Tibial artery (tissue), 4 donors: Measurements from ENCODE around the gene DCST1.

Source experiments
- DNase-seq, 2 donors: peaks; one replicate each; pipeline ENCODE4 v3.0.0-alpha.2; 2019
- H3K27ac ChIP-seq, 2 donors: fragments of 200-600 bp; sonication (generic) in 1 of 2; 1 replicate in 1 of 2; 2 replicates in 1 of 2; pipeline ENCODE4 v1.5.1; 2018 to 2019; ENCODE audit warnings: mild to moderate bottlenecking in 1 of 2
- H3K27me3 ChIP-seq, 2 donors: fragments of 200-600 bp; sonication (generic) in 1 of 2; one replicate each; pipeline versions ENCODE4 v1.5.1 to v1.6.0; 2016 to 2019
- H3K36me3 ChIP-seq, 3 donors: fragments of 200-600 bp; sonication (generic) in 2 of 3; one replicate each; pipeline ENCODE4 v1.5.1; 2016 to 2019; ENCODE audit warnings: mild to moderate bottlenecking in 2 of 3
- H3K4me1 ChIP-seq, 4 donors: fragments of 200-600 bp; sonication (generic) in 2 of 4; 1 replicate in 3 of 4; 2 replicates in 1 of 4; pipeline ENCODE4 v1.5.1; 2016 to 2019
- H3K4me3 ChIP-seq, 2 donors: fragments of 200-600 bp; sonication (generic) in 1 of 2; 1 replicate in 1 of 2; 2 replicates in 1 of 2; pipeline ENCODE4 v1.5.1; 2018 to 2019; ENCODE audit warnings: mild to moderate bottlenecking in 2 of 2
- H3K9me3 ChIP-seq, 3 donors: fragments of 200-600 bp; sonication (generic) in 1 of 3; one replicate each; pipeline ENCODE4 v1.5.1; 2016 to 2019
- intact Hi-C: fragments of 100-400 bp; cut with DNase I; formaldehyde crosslinking; loops from one replicate; pipeline ENCODE4 v1.15.0; 2023; ENCODE audit warnings: low total_unique reads
- TF ChIP-seq, protein P1 (sequence below), 2 experiments: fragments of 200-600 bp in 1 of 2; fragments of 450-650 bp in 1 of 2; IDR thresholded peaks; one replicate each; pipeline ENCODE4 v1.5.1; 2017 to 2019; ENCODE audit warnings: antibody characterized with exemption in 2 of 2, mild to moderate bottlenecking in 1 of 2, moderate library complexity in 1 of 2

The DCST1 gene

GRCh38 chr1:155022136-155022926 lies 11.3 kb upstream of the DCST1 start:
- TF ChIP-seq, protein P1, sequence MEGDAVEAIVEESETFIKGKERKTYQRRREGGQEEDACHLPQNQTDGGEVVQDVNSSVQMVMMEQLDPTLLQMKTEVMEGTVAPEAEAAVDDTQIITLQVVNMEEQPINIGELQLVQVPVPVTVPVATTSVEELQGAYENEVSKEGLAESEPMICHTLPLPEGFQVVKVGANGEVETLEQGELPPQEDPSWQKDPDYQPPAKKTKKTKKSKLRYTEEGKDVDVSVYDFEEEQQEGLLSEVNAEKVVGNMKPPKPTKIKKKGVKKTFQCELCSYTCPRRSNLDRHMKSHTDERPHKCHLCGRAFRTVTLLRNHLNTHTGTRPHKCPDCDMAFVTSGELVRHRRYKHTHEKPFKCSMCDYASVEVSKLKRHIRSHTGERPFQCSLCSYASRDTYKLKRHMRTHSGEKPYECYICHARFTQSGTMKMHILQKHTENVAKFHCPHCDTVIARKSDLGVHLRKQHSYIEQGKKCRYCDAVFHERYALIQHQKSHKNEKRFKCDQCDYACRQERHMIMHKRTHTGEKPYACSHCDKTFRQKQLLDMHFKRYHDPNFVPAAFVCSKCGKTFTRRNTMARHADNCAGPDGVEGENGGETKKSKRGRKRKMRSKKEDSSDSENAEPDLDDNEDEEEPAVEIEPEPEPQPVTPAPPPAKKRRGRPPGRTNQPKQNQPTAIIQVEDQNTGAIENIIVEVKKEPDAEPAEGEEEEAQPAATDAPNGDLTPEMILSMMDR (IDR thresholded peaks at IDR 0.05), result no peak

DNA sequence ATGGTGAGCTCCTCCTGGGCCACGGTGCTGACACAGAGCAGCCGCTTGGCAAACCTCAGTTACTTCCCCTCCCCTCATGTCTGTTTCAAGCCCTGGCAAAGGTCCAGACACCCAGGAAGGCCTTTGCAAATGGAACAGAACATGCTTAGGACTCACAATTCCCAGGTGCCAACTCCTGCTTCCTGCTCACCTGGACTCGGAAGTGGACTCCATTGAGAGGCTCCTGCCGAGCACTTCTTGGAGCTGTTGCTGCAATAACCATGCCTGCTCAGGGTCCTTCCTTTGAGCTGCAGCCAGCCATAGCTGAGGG lies 10.7 kb upstream of the DCST1 start:
- TF ChIP-seq, protein P1 (IDR thresholded peaks at IDR 0.05), result no peak
- Histone ChIP-seq H3K9me3 (no peaks in the 10 kb centered on the region), H3K4me3 (no peak overlapping the region), H3K36me3 (no peaks in the 10 kb centered on the region), H3K4me1 (peaks cover 0 to 7% (median 4%) of the 10 kb centered on the region in 4 donors), H3K27ac (no peak overlapping the region), H3K27me3 (no peaks in the 10 kb centered on the region)
- intact Hi-C loops, result no loop called here
- no peak for DNase-seq

More at GRCh38 chr1:155022136-155022926, 11.3 kb upstream of the DCST1 start:
- H3K27ac ChIP-seq, result no peak overlapping the region
- no peak overlapping the region for H3K4me3 ChIP-seq
- intact Hi-C loops, result no loop called here
- peaks cover 0 to 13% (median 9%) of the 10 kb centered on the region in 4 donors for H3K4me1 ChIP-seq
- H3K27me3 ChIP-seq, result no peaks in the 10 kb centered on the region
- DNase-seq, result no peak
- H3K9me3 ChIP-seq, result no peaks in the 10 kb centered on the region
- H3K36me3 ChIP-seq, result no peaks in the 10 kb centered on the region

DNA sequence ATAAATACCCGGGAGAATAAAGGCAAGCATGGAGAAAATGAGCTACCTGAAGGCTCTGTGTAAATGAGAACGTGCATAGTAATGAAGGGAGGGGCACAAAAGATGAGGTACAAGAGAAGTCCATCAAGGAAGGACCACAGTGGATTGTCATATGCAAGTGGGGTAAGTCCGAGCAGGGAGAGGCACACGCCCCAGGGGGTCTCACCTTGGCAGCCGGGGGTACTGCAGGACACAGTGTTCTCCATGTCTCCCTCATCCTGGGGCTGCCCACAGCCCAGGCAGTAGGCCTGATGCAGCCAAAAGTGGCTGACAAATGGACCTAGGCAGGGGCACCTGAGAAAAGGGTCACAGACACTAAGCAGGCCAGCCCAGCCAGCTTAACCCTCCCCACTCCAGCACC lies 10.0 kb upstream of the DCST1 start:
- no peaks in the 10 kb centered on the region for H3K27me3 ChIP-seq
- intact Hi-C loops, result no loop called here
- no peaks in the 10 kb centered on the region for H3K9me3 ChIP-seq
- no peak overlapping the region for H3K4me3 ChIP-seq
- H3K36me3 ChIP-seq, result no peaks in the 10 kb centered on the region
- DNase-seq, result no peak
- TF ChIP-seq, protein P1 (IDR thresholded peaks at IDR 0.05), result no peak
- H3K27ac ChIP-seq, result no peak overlapping the region
- no peaks in the 10 kb centered on the region for H3K4me1 ChIP-seq

DNA sequence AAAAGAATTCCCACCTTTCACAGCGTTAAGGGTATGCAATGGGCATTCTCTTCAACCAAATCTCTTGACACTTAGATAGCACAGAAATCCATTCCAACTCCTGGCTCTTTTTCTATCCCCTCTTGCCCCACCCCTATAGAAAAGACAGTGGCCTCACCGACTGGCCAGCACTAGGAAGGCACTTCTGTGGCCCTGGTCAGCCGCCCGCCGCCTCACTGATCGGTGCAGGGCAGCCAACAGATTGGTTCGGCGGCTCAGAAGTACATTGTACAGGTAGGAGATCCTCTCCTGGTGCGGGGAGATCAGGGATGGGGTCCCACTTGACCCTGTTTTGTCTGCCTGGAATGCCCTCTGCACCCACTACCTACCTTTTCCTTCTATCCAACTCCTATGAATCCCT lies 9.3 kb upstream of the DCST1 start:
- Histone ChIP-seq H3K4me1 (no peaks in the 10 kb centered on the region), H3K9me3 (no peaks in the 10 kb centered on the region), H3K4me3 (no peak overlapping the region), H3K36me3 (no peaks in the 10 kb centered on the region), H3K27ac (no peak overlapping the region), H3K27me3 (no peaks in the 10 kb centered on the region)
- intact Hi-C loops, result no loop called here
- DNase-seq, result no peak
- TF ChIP-seq, protein P1 (IDR thresholded peaks at IDR 0.05), result no peak

GRCh38 chr1:155026154-155026553 lies 7.5 kb upstream of the DCST1 start:
- TF ChIP-seq, protein P1 (IDR thresholded peaks at IDR 0.05), result no peak
- no peak for DNase-seq
- H3K4me1 ChIP-seq, result no peaks in the 10 kb centered on the region
- intact Hi-C loops, result no loop called here
- H3K27me3 ChIP-seq, result no peaks in the 10 kb centered on the region
- no peak overlapping the region for H3K27ac ChIP-seq
- no peaks in the 10 kb centered on the region for H3K9me3 ChIP-seq
- no peaks in the 10 kb centered on the region for H3K36me3 ChIP-seq
- no peak overlapping the region for H3K4me3 ChIP-seq
